Neural cell (in vitro differentiated cells): ENCODE results near the gene BCL2. TPM values are rescaled to one million over a fixed set of nuclear protein-coding genes. Genes with fewer than 3 reads are reported as not detected.

Experiments
- H2AFZ ChIP-seq: fragments of 200-600, 300-800 bp; sonication (generic), shearing (Covaris generic); 2 replicates; pipeline ENCODE4 v1.6.0; 2014; ENCODE audit warnings: low read depth, mild to moderate bottlenecking, antibody characterized with exemption, low read length, moderate library complexity
- H3F3A ChIP-seq: fragments of 200-600 bp; shearing (Covaris generic); 2 replicates; pipeline ENCODE4 v1.6.1; 2016; ENCODE audit warnings: mild to moderate bottlenecking, moderate library complexity, mixed read lengths, antibody characterized with exemption, low read length; ENCODE audit not compliant: insufficient read depth, poor library complexity, severe bottlenecking
- H3K27ac ChIP-seq: fragments of 200-600, 300-800 bp; sonication (generic), shearing (Covaris generic); 2 replicates; pipeline ENCODE4 v1.5.1; 2014; ENCODE audit warnings: mild to moderate bottlenecking, low read length, moderate library complexity
- H3K27me3 ChIP-seq: fragments of 300-800, 200-600 bp; sonication (generic), shearing (Covaris generic); 2 replicates; pipeline ENCODE4 v1.6.0; 2014; ENCODE audit warnings: mild to moderate bottlenecking, low read depth, low read length, moderate library complexity; ENCODE audit not compliant: insufficient read depth
- H3K36me3 ChIP-seq: fragments of 300-800, 200-600 bp; sonication (generic), shearing (Covaris generic); 2 replicates; pipeline ENCODE4 v1.5.1; 2014; ENCODE audit warnings: mild to moderate bottlenecking, antibody characterized with exemption, low read length, moderate library complexity; ENCODE audit not compliant: insufficient read depth
- H3K4me2 ChIP-seq: fragments of 300-800, 200-600 bp; sonication (generic), shearing (Covaris generic); 2 replicates; pipeline ENCODE4 v1.6.0; 2014; ENCODE audit warnings: mild to moderate bottlenecking, low read length
- H3K4me3 ChIP-seq: fragments of 300-800, 200-600 bp; sonication (generic), shearing (Covaris generic); 2 replicates; pipeline ENCODE4 v1.5.1; 2014; ENCODE audit warnings: mild to moderate bottlenecking, low read length, moderate library complexity
- H3K79me2 ChIP-seq: fragments of 200-600 bp; shearing (Covaris generic); replicated peaks from 2 replicates; pipeline ENCODE4 v1.6.0; 2014; ENCODE audit warnings: mild to moderate bottlenecking, low read length, moderate library complexity; ENCODE audit not compliant: insufficient read depth
- H3K9ac ChIP-seq: fragments of 300-800, 200-600 bp; sonication (generic), shearing (Covaris generic); 2 replicates; pipeline ENCODE4 v1.6.1; 2016; ENCODE audit warnings: mild to moderate bottlenecking, low read length, mixed read lengths
- H3K9me2 ChIP-seq: fragments of 200-600 bp; shearing (Covaris generic); 2 replicates; pipeline ENCODE4 v1.6.1; 2016; ENCODE audit warnings: mild to moderate bottlenecking, low read length, mixed read lengths; ENCODE audit not compliant: insufficient read depth
- H3K9me3 ChIP-seq: fragments of 200-600, 300-800 bp; sonication (generic), shearing (Covaris generic); 2 replicates; pipeline ENCODE4 v1.6.1; 2016; ENCODE audit warnings: mild to moderate bottlenecking, mixed run types, low read length, moderate library complexity, mixed read lengths
- H4K20me1 ChIP-seq: fragments of 200-600 bp; shearing (Covaris generic); 2 replicates; pipeline ENCODE4 v1.6.1; 2016; ENCODE audit warnings: mild to moderate bottlenecking, mixed run types; ENCODE audit not compliant: insufficient read depth
- CTCF ChIP-seq: fragments of 450-650 bp; IDR thresholded peaks from 2 replicates; pipeline ENCODE4 v1.5.1; 2014; ENCODE audit warnings: antibody characterized with exemption, mild to moderate bottlenecking, moderate library complexity; ENCODE audit not compliant: poor library complexity, severe bottlenecking
- EP300 ChIP-seq: fragments of 450-650 bp; conservative IDR thresholded peaks from 2 replicates; pipeline ENCODE4 v1.6.1; 2014; ENCODE audit warnings: antibody characterized with exemption, mild to moderate bottlenecking, moderate library complexity; ENCODE audit not compliant: poor library complexity, severe bottlenecking
- EZH2 ChIP-seq: fragments of 200-600, 300-800 bp; shearing (Covaris generic), sonication (generic); IDR thresholded peaks from 2 replicates; pipeline ENCODE4 v1.6.1; 2014; ENCODE audit warnings: antibody characterized with exemption, low read length, borderline replicate concordance, mild to moderate bottlenecking; ENCODE audit not compliant: insufficient read depth, poor library complexity, severe bottlenecking
- MXI1 ChIP-seq: fragments of 450-650 bp; conservative IDR thresholded peaks from 2 replicates; pipeline ENCODE4 v1.6.1; 2014; ENCODE audit warnings: antibody characterized with exemption, mild to moderate bottlenecking; ENCODE audit not compliant: poor library complexity, severe bottlenecking
- POLR2AphosphoS5 ChIP-seq: IDR thresholded peaks from 2 replicates; pipeline ENCODE4 v1.6.1; 2012
- RAD21 ChIP-seq: fragments of 450-650 bp; conservative IDR thresholded peaks from 2 replicates; pipeline ENCODE4 v1.6.1; 2014; ENCODE audit warnings: antibody characterized with exemption, mild to moderate bottlenecking, moderate library complexity
- REST ChIP-seq: IDR thresholded peaks from 2 replicates; pipeline ENCODE4 v1.6.1; 2012; ENCODE audit warnings: borderline replicate concordance
- TAF1 ChIP-seq: IDR thresholded peaks from 2 replicates; pipeline ENCODE4 v1.6.1; 2012; ENCODE audit warnings: low read depth
- polyA plus RNA-seq: library from polyadenylated mRNA; depleted of rRNA; stranded (reverse); fragments of >200 nt; gene quantifications from 2 replicates; pipeline ENCODE4 v1.2.3, GENCODE V29; 2014

Gene BCL2
- polyA plus RNA-seq, 1 donor from 2014 or later: 3.4 TPM

- no peak overlapping the region for H3K4me3 ChIP-seq
- no peaks in the 10 kb centered on the region for H3K36me3 ChIP-seq
- H4K20me1 ChIP-seq: no peaks in the 10 kb centered on the region
- no peak overlapping the region for H2AFZ ChIP-seq
- no peaks in the 10 kb centered on the region for H3F3A ChIP-seq
- no peak overlapping the region for H3K9ac ChIP-seq
- H3K9me2 ChIP-seq: no peaks in the 10 kb centered on the region
- no peak overlapping the region for H3K4me2 ChIP-seq
- no peaks in the 10 kb centered on the region for H3K27me3 ChIP-seq
- H3K79me2 ChIP-seq: no peaks in the 10 kb centered on the region
- TF ChIP-seq REST (no peak), EZH2 (no peak), TAF1 (no peak), RAD21 (no peak), MXI1 (no peak), POLR2AphosphoS5 (no peak), CTCF (no peak), EP300 (no peak)
- H3K9me3 ChIP-seq: no peaks in the 10 kb centered on the region
- H3K27ac ChIP-seq: no peak overlapping the region
Observed at GRCh38 chr18:63145851-63146555, 173.6 kb downstream of the BCL2 start.

- Histone ChIP-seq H3F3A (no peaks in the 10 kb centered on the region), H2AFZ (no peak overlapping the region), H3K27ac (no peak overlapping the region), H4K20me1 (no peaks in the 10 kb centered on the region), H3K9ac (no peak overlapping the region), H3K27me3 (no peaks in the 10 kb centered on the region), H3K4me2 (no peak overlapping the region), H3K36me3 (no peaks in the 10 kb centered on the region), H3K9me2 (no peaks in the 10 kb centered on the region), H3K9me3 (no peaks in the 10 kb centered on the region), H3K4me3 (no peak overlapping the region), H3K79me2 (no peaks in the 10 kb centered on the region)
- TF ChIP-seq MXI1 (no peak), RAD21 (no peak)
Observed at GRCh38 chr18:63145166-63145850, 174.3 kb downstream of the BCL2 start.
